Subcutaneous abdominal adipose tissue (tissue), 5 donors: ENCODE data around the gene ZNF462.

Experiments used
- H3K27ac ChIP-seq: one replicate; pipeline ENCODE4 v1.7.0; 2013; ENCODE audit warnings: low read depth, mild to moderate bottlenecking, inconsistent platforms, low read length, moderate library complexity
- H3K27me3 ChIP-seq, 5 donors: one replicate each; pipeline ENCODE4 v1.7.0; 2013; ENCODE audit warnings: low read length in 5 of 5, inconsistent platforms in 1 of 5; ENCODE audit not compliant: control insufficient read depth in 5 of 5, insufficient read depth in 4 of 5
- H3K36me3 ChIP-seq, 5 donors: one replicate each; pipeline ENCODE4 v1.7.0; 2013; ENCODE audit warnings: low read length in 5 of 5; ENCODE audit not compliant: control insufficient read depth in 5 of 5, insufficient read depth in 5 of 5
- H3K4me1 ChIP-seq, 5 donors: one replicate each; pipeline ENCODE4 v1.7.0; 2013; ENCODE audit warnings: low read length in 5 of 5, mild to moderate bottlenecking in 3 of 5, moderate library complexity in 1 of 5; ENCODE audit not compliant: control insufficient read depth in 5 of 5, insufficient read depth in 5 of 5
- H3K4me3 ChIP-seq, 5 donors: one replicate each; pipeline ENCODE4 v1.7.0; 2013; ENCODE audit warnings: low read length in 5 of 5, low read depth in 1 of 5
- H3K9ac ChIP-seq, 5 donors: one replicate each; pipeline ENCODE4 v1.7.0; 2013; ENCODE audit warnings: low read length in 5 of 5, mild to moderate bottlenecking in 4 of 5, moderate library complexity in 3 of 5
- H3K9me3 ChIP-seq, 5 donors: one replicate each; pipeline ENCODE4 v1.7.0; 2013; ENCODE audit warnings: low read length in 5 of 5; ENCODE audit not compliant: control insufficient read depth in 5 of 5
- donor health status: healthy.
- donor health status: healthy.
- donor health status: healthy.
- donor health status: healthy.
- donor health status: healthy.

ZNF462 gene

DNA sequence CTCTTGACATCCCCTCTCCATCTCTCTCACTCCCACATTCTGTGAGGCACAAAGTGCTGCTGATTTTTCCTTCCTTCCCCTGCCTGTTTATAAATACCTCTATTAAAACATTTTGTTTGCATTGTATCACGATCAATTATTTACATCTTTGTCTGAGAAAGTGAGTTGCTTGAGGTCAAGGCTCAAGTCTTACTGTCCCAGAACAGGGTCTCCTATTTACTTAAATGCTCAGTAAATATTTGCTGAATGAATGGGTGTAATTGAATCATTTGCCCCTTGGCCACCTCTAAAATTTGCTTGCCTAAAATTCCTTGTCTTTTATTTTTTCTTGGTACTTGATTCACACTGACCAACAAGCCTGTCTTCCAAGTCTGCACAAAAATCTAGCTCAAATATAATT, 103.5 kb downstream of the ZNF462 start:
- Histone ChIP-seq H3K4me1 (peaks cover 0 to 14% (median 2%) of the 10 kb centered on the region in 5 donors), H3K36me3 (no peaks in the 10 kb centered on the region), H3K27ac (no peak overlapping the region), H3K4me3 (no peak overlapping the region), H3K9me3 (no peaks in the 10 kb centered on the region), H3K9ac (no peak overlapping the region), H3K27me3 (no peaks in the 10 kb centered on the region)

DNA sequence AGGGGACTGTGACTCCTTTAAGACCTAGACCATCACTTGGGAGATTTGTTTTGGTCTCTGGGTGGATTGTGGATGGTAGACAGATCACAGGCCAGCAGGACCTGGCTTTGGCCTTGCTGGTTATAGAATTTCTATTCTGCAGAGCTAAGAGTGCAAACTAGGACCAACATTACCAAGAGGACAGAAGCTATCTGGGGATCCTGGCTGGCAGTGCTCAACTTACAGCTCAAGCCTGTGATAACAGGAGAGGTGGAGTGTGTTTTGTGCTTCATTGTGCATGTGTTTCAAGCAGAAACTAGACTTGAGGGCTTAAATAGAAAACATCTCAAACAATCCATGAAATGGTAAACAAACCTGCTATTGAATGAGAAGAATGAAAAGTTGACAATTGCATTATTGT, 106.7 kb downstream of the ZNF462 start:
- H3K9ac ChIP-seq = no peak overlapping the region
- H3K27ac ChIP-seq = no peak overlapping the region
- H3K36me3 ChIP-seq = peaks cover 8 to 27% (median 24%) of the 10 kb centered on the region in 5 donors
- H3K4me3 ChIP-seq = no peak overlapping the region
- no peaks in the 10 kb centered on the region for H3K9me3 ChIP-seq
- H3K27me3 ChIP-seq = no peaks in the 10 kb centered on the region
- peaks cover 0 to 5% (median 0%) of the 10 kb centered on the region in 5 donors for H3K4me1 ChIP-seq

DNA sequence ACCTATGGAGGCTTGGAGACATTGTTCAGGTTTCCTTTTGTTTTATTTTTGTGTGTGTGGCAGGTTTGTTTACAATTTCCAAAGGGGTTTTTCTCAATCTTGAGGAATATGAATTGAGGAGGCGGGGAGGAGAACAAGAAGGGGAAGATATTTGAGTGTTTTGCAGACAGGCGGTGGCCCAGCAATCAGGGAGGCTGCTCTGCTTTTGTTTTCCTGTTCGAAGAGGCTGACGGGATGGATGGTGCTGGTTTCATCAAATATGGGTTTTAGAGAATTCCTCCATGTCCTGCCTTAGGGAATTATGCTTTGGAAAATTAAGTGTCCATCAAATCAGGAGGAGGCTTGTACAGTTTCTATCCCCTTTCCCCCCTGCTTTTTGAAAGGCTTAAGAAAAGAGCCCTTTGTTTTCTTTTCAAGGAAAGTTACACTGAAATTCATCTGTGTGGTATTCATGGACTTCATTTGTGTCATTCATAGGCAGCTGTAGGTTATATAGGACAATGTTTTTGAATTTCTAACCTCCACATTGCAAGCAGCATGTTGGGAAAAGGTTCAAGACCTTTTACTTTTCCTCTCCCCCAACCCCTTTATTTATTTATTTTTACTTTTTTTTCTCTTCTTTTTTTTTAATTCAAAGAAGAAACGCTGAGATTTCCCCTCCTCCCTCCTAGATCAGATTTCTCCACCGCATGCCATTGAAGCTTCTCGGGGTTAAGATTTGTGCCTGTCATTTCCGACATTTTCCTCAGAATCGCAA, 107.4 kb downstream of the ZNF462 start:
- Histone ChIP-seq H3K4me3 (no peak overlapping the region), H3K9me3 (no peaks in the 10 kb centered on the region), H3K4me1 (peaks cover 0 to 5% (median 0%) of the 10 kb centered on the region in 5 donors), H3K27ac (no peak overlapping the region), H3K36me3 (peaks cover 13 to 34% (median 31%) of the 10 kb centered on the region in 5 donors), H3K27me3 (no peaks in the 10 kb centered on the region), H3K9ac (no peak overlapping the region)

DNA sequence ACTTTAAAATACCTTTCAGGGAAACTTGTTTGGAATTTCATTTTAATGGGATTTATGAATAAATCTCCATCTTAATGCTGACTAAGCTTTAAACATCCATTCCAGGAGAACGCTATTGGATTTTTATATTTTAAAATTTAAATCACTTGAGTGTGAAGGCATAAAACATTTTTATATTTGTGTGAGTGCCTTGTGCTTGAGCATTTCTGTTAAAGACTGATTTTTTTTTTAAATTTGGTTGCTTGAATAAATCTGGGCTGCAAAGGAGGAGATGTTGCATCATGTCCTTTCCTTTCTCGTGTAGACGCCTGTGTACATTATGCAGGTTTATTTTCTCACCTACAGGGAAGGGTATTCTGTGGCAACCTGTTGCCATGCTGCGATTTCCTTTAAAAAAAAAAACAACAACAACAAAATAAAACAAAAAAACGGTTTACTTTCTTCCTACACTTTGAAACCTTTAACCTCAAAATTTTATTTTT, 108.1 kb downstream of the ZNF462 start:
- no peak overlapping the region for H3K9ac ChIP-seq
- H3K9me3 ChIP-seq = no peaks in the 10 kb centered on the region
- no peak overlapping the region for H3K4me3 ChIP-seq
- peaks cover 17 to 40% (median 35%) of the 10 kb centered on the region in 5 donors for H3K36me3 ChIP-seq
- H3K27me3 ChIP-seq = no peaks in the 10 kb centered on the region
- peaks cover 0 to 5% (median 0%) of the 10 kb centered on the region in 5 donors for H3K4me1 ChIP-seq
- no peak overlapping the region for H3K27ac ChIP-seq

GRCh38 chr9:106972082-106972481, 109.1 kb downstream of the ZNF462 start:
- Histone ChIP-seq H3K4me1 (peaks cover 0 to 2% (median 0%) of the 10 kb centered on the region in 5 donors), H3K4me3 (no peak overlapping the region), H3K9ac (no peak overlapping the region), H3K36me3 (peaks cover 22 to 51% (median 45%) of the 10 kb centered on the region in 5 donors), H3K27ac (no peak overlapping the region), H3K27me3 (no peaks in the 10 kb centered on the region), H3K9me3 (no peaks in the 10 kb centered on the region)

GRCh38 chr9:106974341-106974740, 111.4 kb downstream of the ZNF462 start:
- Histone ChIP-seq H3K27ac (no peak overlapping the region), H3K4me1 (no peaks in the 10 kb centered on the region), H3K9me3 (no peaks in the 10 kb centered on the region), H3K9ac (no peak overlapping the region), H3K36me3 (peaks cover 34 to 69% (median 62%) of the 10 kb centered on the region in 5 donors), H3K27me3 (no peaks in the 10 kb centered on the region), H3K4me3 (no peak overlapping the region)

- Histone ChIP-seq H3K4me1 (no peaks in the 10 kb centered on the region), H3K27ac (no peak overlapping the region), H3K36me3 (peaks cover 41 to 77% (median 61%) of the 10 kb centered on the region in 5 donors), H3K9ac (no peak overlapping the region), H3K4me3 (no peak overlapping the region), H3K27me3 (no peaks in the 10 kb centered on the region), H3K9me3 (no peaks in the 10 kb centered on the region)
These were observed 113.8 kb downstream of the ZNF462 start for GRCh38 chr9:106976772-106977171.

DNA sequence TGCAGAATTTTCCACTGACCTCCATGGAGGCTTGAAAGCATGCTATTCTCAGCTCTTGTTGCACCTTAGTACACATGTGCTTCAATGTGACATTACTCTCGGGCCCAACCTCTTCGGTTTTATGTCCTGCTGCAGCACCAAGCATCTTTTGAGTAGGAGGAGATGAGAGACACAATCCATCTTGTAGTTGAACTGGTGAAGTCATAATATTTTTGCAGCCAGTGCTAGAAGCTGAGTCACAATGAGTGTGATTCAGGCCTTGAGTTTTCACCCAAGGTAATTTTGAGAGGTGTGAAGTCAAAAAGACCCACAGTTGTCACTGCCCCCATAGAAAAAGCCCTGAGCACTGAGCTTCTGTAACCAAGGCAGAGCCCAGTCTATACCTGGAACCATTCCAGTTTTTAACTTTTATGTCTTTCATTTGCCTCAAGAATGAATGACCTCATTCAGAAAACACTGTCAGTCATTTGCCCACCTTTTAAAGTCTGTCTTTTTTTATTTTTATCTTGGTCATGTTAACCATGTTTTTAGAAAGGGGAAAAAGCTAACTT, 117.7 kb downstream of the ZNF462 start:
- H3K9me3 ChIP-seq = no peaks in the 10 kb centered on the region
- no peak overlapping the region for H3K4me3 ChIP-seq
- H3K36me3 ChIP-seq = peaks cover 36 to 59% (median 46%) of the 10 kb centered on the region in 5 donors
- H3K27me3 ChIP-seq = no peaks in the 10 kb centered on the region
- H3K9ac ChIP-seq = no peak overlapping the region
- no peaks in the 10 kb centered on the region for H3K4me1 ChIP-seq
- H3K27ac ChIP-seq = no peak overlapping the region

- H3K9ac ChIP-seq = no peak overlapping the region
- no peaks in the 10 kb centered on the region for H3K4me1 ChIP-seq
- no peak overlapping the region for H3K4me3 ChIP-seq
- H3K27ac ChIP-seq = no peak overlapping the region
- no peaks in the 10 kb centered on the region for H3K27me3 ChIP-seq
- H3K36me3 ChIP-seq = peaks cover 33 to 53% (median 39%) of the 10 kb centered on the region in 5 donors
- H3K9me3 ChIP-seq = no peaks in the 10 kb centered on the region
These were observed 118.7 kb downstream of the ZNF462 start for GRCh38 chr9:106981396-106982287.
